Skeletal muscle satellite cell (primary cell): ENCODE data around the gene TAF3.
"Not testable (repeated sequence)": the region's sequence is repeated elsewhere in the genome, so short reads cannot be mapped to it uniquely, and the experiment has no call there.

Experiments
- H3K27me3 ChIP-seq: 2 replicates; pipeline ENCODE4 v1.7.0; 2013; ENCODE audit warnings: low read length; ENCODE audit not compliant: control insufficient read depth, insufficient read depth
- H3K36me3 ChIP-seq: 2 replicates; pipeline ENCODE4 v1.7.0; 2013; ENCODE audit warnings: mild to moderate bottlenecking, control low read depth, low read length; ENCODE audit not compliant: insufficient read depth
- H3K4me1 ChIP-seq: 2 replicates; pipeline ENCODE4 v1.7.0; 2013; ENCODE audit warnings: low read length; ENCODE audit not compliant: control insufficient read depth, insufficient read depth
- H3K4me2 ChIP-seq: 2 replicates; pipeline ENCODE4 v1.7.0; 2013; ENCODE audit warnings: mild to moderate bottlenecking, low read length
- H3K4me3 ChIP-seq: 2 replicates; pipeline ENCODE4 v1.7.0; 2013; ENCODE audit warnings: low read length
- H3K9ac ChIP-seq: 2 replicates; pipeline ENCODE4 v1.7.0; 2013; ENCODE audit warnings: mild to moderate bottlenecking, low read depth, low read length, moderate library complexity
- H3K9me3 ChIP-seq: replicated peaks from 2 replicates; pipeline ENCODE4 v1.7.0; 2013; ENCODE audit warnings: mild to moderate bottlenecking, control low read depth, low read length

The TAF3 gene

GRCh38 chr10:8023321-8023720 is 205.0 kb downstream of the TAF3 start:
- peaks cover 24% of the 10 kb centered on the region for H3K27me3 ChIP-seq
- no peak overlapping the region for H3K4me3 ChIP-seq
- no peak overlapping the region for H3K4me2 ChIP-seq
- no peak overlapping the region for H3K9ac ChIP-seq
- H3K4me1 ChIP-seq: no peaks in the 10 kb centered on the region
- H3K36me3 ChIP-seq: no peaks in the 10 kb centered on the region
- H3K9me3 ChIP-seq: no peaks in the 10 kb centered on the region

GRCh38 chr10:8023851-8024250 is 205.5 kb downstream of the TAF3 start:
- no peak overlapping the region for H3K4me3 ChIP-seq
- H3K4me1 ChIP-seq: no peaks in the 10 kb centered on the region
- H3K9me3 ChIP-seq: no peaks in the 10 kb centered on the region
- H3K36me3 ChIP-seq: no peaks in the 10 kb centered on the region
- H3K27me3 ChIP-seq: peaks cover 24% of the 10 kb centered on the region
- H3K9ac ChIP-seq: no peak overlapping the region
- no peak overlapping the region for H3K4me2 ChIP-seq

- H3K27me3 ChIP-seq: peaks cover 34% of the 10 kb centered on the region
- H3K4me1 ChIP-seq: no peaks in the 10 kb centered on the region
- no peaks in the 10 kb centered on the region for H3K9me3 ChIP-seq
- no peaks in the 10 kb centered on the region for H3K36me3 ChIP-seq
- H3K4me2 ChIP-seq: peak overlapping the region; percentile 56
- no peak overlapping the region for H3K9ac ChIP-seq
- H3K4me3 ChIP-seq: peak overlapping the region; percentile 42
Measured at GRCh38 chr10:8026349-8027259, 208.3 kb downstream of the TAF3 start.

- H3K27me3 ChIP-seq: peaks cover 61% of the 10 kb centered on the region
- not testable (repeated sequence) for H3K9ac ChIP-seq, H3K4me2 ChIP-seq, H3K36me3 ChIP-seq, H3K4me3 ChIP-seq, H3K9me3 ChIP-seq
- peaks cover 16% of the 10 kb centered on the region for H3K4me1 ChIP-seq
Measured at GRCh38 chr10:8031211-8031610, 212.9 kb downstream of the TAF3 start.

GRCh38 chr10:8032558-8032957 is 214.3 kb downstream of the TAF3 start:
- Histone ChIP-seq H3K9me3 (no peaks in the 10 kb centered on the region), H3K9ac (no peak overlapping the region), H3K36me3 (no peaks in the 10 kb centered on the region), H3K4me1 (peaks cover 16% of the 10 kb centered on the region), H3K27me3 (peaks cover 63% of the 10 kb centered on the region), H3K4me2 (no peak overlapping the region), H3K4me3 (no peak overlapping the region)

- H3K4me1 ChIP-seq: peaks cover 16% of the 10 kb centered on the region
- H3K9ac ChIP-seq: no peak overlapping the region
- peak overlapping the region; percentile 0 for H3K4me3 ChIP-seq
- H3K4me2 ChIP-seq: peak overlapping the region; percentile 70
- no peaks in the 10 kb centered on the region for H3K9me3 ChIP-seq
- H3K36me3 ChIP-seq: no peaks in the 10 kb centered on the region
- peaks cover 76% of the 10 kb centered on the region for H3K27me3 ChIP-seq
Measured at GRCh38 chr10:8033812-8034465, 215.6 kb downstream of the TAF3 start.

GRCh38 chr10:8034466-8035005 is 216.2 kb downstream of the TAF3 start:
- Histone ChIP-seq H3K4me3 (peak overlapping the region; percentile 0), H3K9ac (no peak overlapping the region), H3K9me3 (no peaks in the 10 kb centered on the region), H3K4me1 (peaks cover 16% of the 10 kb centered on the region), H3K4me2 (peak overlapping the region; percentile 70), H3K36me3 (no peaks in the 10 kb centered on the region), H3K27me3 (peaks cover 82% of the 10 kb centered on the region)

GRCh38 chr10:8035006-8035640 is 216.8 kb downstream of the TAF3 start:
- H3K4me3 ChIP-seq: no peak overlapping the region
- no peaks in the 10 kb centered on the region for H3K36me3 ChIP-seq
- peaks cover 88% of the 10 kb centered on the region for H3K27me3 ChIP-seq
- H3K9ac ChIP-seq: no peak overlapping the region
- H3K4me1 ChIP-seq: peaks cover 16% of the 10 kb centered on the region
- H3K4me2 ChIP-seq: peak overlapping the region; percentile 70
- H3K9me3 ChIP-seq: no peaks in the 10 kb centered on the region

- H3K4me2 ChIP-seq: peak overlapping the region; percentile 6
- peaks cover 16% of the 10 kb centered on the region for H3K4me1 ChIP-seq
- no peaks in the 10 kb centered on the region for H3K9me3 ChIP-seq
- peaks cover 92% of the 10 kb centered on the region for H3K27me3 ChIP-seq
- no peak overlapping the region for H3K4me3 ChIP-seq
- no peaks in the 10 kb centered on the region for H3K36me3 ChIP-seq
- no peak overlapping the region for H3K9ac ChIP-seq
Measured at GRCh38 chr10:8035641-8036470, 217.6 kb downstream of the TAF3 start.

- Histone ChIP-seq H3K4me3 (no peak overlapping the region), H3K27me3 (peaks cover 92% of the 10 kb centered on the region), H3K36me3 (no peaks in the 10 kb centered on the region), H3K9ac (no peak overlapping the region), H3K4me1 (peaks cover 16% of the 10 kb centered on the region), H3K4me2 (peak overlapping the region; percentile 21), H3K9me3 (no peaks in the 10 kb centered on the region)
Measured at GRCh38 chr10:8036506-8037198, 218.3 kb downstream of the TAF3 start.
